GM12874 (cell line): Measurements from ENCODE around the gene RTKN.

Source experiments
- CTCF ChIP-seq: IDR thresholded peaks from 2 replicates; pipeline ENCODE4 v1.5.1; 2011; ENCODE audit warnings: low read depth, mild to moderate bottlenecking, control low read depth, low read length, moderate library complexity; ENCODE audit not compliant: insufficient read depth

Gene RTKN

GRCh38 chr2:74417197-74417596 lies 24.5 kb downstream of the RTKN start:
- TF ChIP-seq CTCF, result no peak

GRCh38 chr2:74416778-74417177 lies 25.0 kb downstream of the RTKN start:
- TF ChIP-seq CTCF, result no peak

- TF ChIP-seq CTCF, result no peak
Observed at GRCh38 chr2:74415762-74416395, 25.9 kb downstream of the RTKN start.

- TF ChIP-seq CTCF, result peak; percentile 29; the same call in 1 of the 2 replicates
Observed at GRCh38 chr2:74414881-74415761, 26.6 kb downstream of the RTKN start.

GRCh38 chr2:74414441-74414840 lies 27.3 kb downstream of the RTKN start:
- no peak for TF ChIP-seq CTCF

- TF ChIP-seq CTCF, result no peak
Observed at GRCh38 chr2:74413001-74413698, 28.6 kb downstream of the RTKN start.

- TF ChIP-seq CTCF, result no peak
Observed at GRCh38 chr2:74407682-74408081, 34.1 kb downstream of the RTKN start.
